KMS-11 (cell line): ENCODE data around the gene SNX24.

Source experiments
- H2AFZ ChIP-seq: fragments of 200-600 bp; sonication (generic); 2 replicates; pipeline ENCODE4 v1.6.1; 2016; ENCODE audit warnings: antibody characterized with exemption, mixed run types, low read depth
- H3K27ac ChIP-seq: fragments of 200-600 bp; sonication (generic); 2 replicates; pipeline ENCODE4 v1.6.1; 2016; ENCODE audit warnings: mild to moderate bottlenecking, mixed run types
- H3K27me3 ChIP-seq: fragments of 200-600 bp; sonication (generic); 2 replicates; pipeline ENCODE4 v1.6.1; 2017; ENCODE audit warnings: mild to moderate bottlenecking, low read depth, mixed run types, moderate library complexity; ENCODE audit not compliant: insufficient read depth
- H3K36me3 ChIP-seq: fragments of 200-600 bp; sonication (generic); 2 replicates; pipeline ENCODE4 v1.6.1; 2017; ENCODE audit warnings: mild to moderate bottlenecking, mixed run types; ENCODE audit not compliant: insufficient read depth
- H3K4me1 ChIP-seq: fragments of 200-600 bp; sonication (generic); 2 replicates; pipeline ENCODE4 v1.6.1; 2016; ENCODE audit warnings: mild to moderate bottlenecking, low read depth, mixed run types; ENCODE audit not compliant: poor library complexity, severe bottlenecking
- H3K4me2 ChIP-seq: fragments of 200-600 bp; sonication (generic); 2 replicates; pipeline ENCODE4 v1.7.0; 2016; ENCODE audit warnings: mild to moderate bottlenecking, mixed run types
- H3K4me3 ChIP-seq: fragments of 200-600 bp; sonication (generic); IDR thresholded peaks from 2 replicates; pipeline ENCODE4 v1.6.1; 2017; ENCODE audit warnings: low read depth, low read length, mixed read lengths; ENCODE audit not compliant: insufficient read depth
- H3K79me2 ChIP-seq: fragments of 200-600 bp; sonication (generic); 2 replicates; pipeline ENCODE4 v1.6.1; 2016; ENCODE audit warnings: low read depth, mixed run types; ENCODE audit not compliant: insufficient read depth
- H3K9ac ChIP-seq: fragments of 200-600 bp; sonication (generic); 2 replicates; pipeline ENCODE4 v1.6.1; 2016; ENCODE audit warnings: mild to moderate bottlenecking, mixed run types
- H4K20me1 ChIP-seq: fragments of 200-600 bp; sonication (generic); 2 replicates; pipeline ENCODE4 v1.6.1; 2016; ENCODE audit warnings: mild to moderate bottlenecking, mixed run types; ENCODE audit not compliant: insufficient read depth
- TF ChIP-seq, protein P1 (sequence below): fragments of 200-600 bp; sonication (generic); conservative IDR thresholded peaks from 2 replicates; pipeline ENCODE4 v1.6.1; 2017; ENCODE audit warnings: low read depth, mild to moderate bottlenecking, antibody characterized with exemption, low read length, moderate library complexity, mixed read lengths

Gene SNX24

DNA sequence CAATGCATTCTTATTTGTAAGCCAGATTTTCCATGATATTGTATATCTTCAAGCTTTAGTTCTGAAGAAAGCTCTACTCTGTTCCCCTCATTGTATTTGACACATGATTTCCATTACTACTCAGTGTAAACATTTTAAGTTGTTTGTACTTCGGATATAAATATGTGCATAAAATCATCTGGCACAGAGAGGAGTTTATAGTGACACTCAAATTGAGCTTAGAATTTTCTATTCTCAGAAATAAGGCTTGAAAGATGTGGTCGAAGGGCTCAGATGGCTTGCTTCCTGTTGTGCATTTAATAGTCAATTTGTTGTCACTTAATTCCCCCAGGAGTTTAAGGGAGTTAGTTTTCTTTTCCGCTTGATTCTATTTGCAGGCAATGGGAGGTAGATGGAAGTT lies 102.4 kb downstream of the SNX24 start:
- Histone ChIP-seq H3K27ac (no peak overlapping the region), H3K36me3 (no peaks in the 10 kb centered on the region), H3K9ac (no peak overlapping the region), H3K4me3 (no peak overlapping the region), H3K4me1 (no peaks in the 10 kb centered on the region), H3K79me2 (no peaks in the 10 kb centered on the region), H3K27me3 (no peaks in the 10 kb centered on the region), H4K20me1 (no peaks in the 10 kb centered on the region), H2AFZ (no peak overlapping the region), H3K4me2 (no peak overlapping the region)
- TF ChIP-seq, protein P1, sequence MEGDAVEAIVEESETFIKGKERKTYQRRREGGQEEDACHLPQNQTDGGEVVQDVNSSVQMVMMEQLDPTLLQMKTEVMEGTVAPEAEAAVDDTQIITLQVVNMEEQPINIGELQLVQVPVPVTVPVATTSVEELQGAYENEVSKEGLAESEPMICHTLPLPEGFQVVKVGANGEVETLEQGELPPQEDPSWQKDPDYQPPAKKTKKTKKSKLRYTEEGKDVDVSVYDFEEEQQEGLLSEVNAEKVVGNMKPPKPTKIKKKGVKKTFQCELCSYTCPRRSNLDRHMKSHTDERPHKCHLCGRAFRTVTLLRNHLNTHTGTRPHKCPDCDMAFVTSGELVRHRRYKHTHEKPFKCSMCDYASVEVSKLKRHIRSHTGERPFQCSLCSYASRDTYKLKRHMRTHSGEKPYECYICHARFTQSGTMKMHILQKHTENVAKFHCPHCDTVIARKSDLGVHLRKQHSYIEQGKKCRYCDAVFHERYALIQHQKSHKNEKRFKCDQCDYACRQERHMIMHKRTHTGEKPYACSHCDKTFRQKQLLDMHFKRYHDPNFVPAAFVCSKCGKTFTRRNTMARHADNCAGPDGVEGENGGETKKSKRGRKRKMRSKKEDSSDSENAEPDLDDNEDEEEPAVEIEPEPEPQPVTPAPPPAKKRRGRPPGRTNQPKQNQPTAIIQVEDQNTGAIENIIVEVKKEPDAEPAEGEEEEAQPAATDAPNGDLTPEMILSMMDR, result no peak

DNA sequence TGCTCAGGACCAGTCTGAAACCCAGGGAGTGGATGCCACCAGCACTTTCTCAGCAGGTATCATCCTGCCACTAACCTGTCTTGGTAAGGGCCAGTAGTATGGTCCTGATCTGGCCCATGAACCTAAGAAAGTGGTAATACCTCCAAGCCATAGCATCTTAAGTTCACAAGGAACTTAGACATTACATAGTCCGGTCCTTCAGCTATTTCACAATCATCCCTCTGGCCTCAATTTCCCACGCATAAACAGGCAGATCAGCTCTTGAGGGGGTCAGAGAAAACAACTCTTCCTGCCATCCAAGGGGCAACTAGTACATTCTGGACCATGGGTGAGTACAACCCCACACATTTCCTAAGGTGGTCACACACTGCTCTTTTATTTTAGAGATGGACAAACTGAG lies 102.9 kb downstream of the SNX24 start:
- H3K27ac ChIP-seq, result no peak overlapping the region
- no peak overlapping the region for H3K9ac ChIP-seq
- H3K4me2 ChIP-seq, result no peak overlapping the region
- H3K4me3 ChIP-seq, result no peak overlapping the region
- no peaks in the 10 kb centered on the region for H3K79me2 ChIP-seq
- no peaks in the 10 kb centered on the region for H3K27me3 ChIP-seq
- H3K4me1 ChIP-seq, result no peaks in the 10 kb centered on the region
- TF ChIP-seq, protein P1, result no peak
- H4K20me1 ChIP-seq, result no peaks in the 10 kb centered on the region
- H2AFZ ChIP-seq, result no peak overlapping the region
- no peaks in the 10 kb centered on the region for H3K36me3 ChIP-seq

DNA sequence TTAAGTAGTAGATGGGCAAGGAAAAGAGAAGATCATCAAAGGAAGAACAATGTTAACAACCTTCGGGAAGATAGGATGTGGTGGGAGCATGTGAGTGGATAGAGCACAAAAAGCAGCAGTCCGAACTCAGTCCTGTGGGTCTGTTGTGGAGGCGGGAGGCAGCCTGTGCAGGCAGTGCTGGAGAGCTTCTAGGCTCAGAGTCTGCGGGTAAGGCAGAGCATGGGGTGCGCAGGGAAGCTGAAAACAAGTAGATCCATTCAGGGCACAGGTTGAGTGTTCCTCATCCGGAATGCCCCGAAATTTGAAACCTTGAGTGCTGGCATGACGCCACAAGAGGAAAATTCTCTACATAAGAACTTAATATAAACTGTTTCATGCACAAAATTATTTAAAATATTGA lies 106.2 kb downstream of the SNX24 start:
- no peaks in the 10 kb centered on the region for H4K20me1 ChIP-seq
- no peak overlapping the region for H3K27ac ChIP-seq
- H3K79me2 ChIP-seq, result no peaks in the 10 kb centered on the region
- no peak overlapping the region for H2AFZ ChIP-seq
- no peak overlapping the region for H3K9ac ChIP-seq
- H3K4me2 ChIP-seq, result no peak overlapping the region
- no peak overlapping the region for H3K4me3 ChIP-seq
- H3K36me3 ChIP-seq, result no peaks in the 10 kb centered on the region
- TF ChIP-seq, protein P1, result no peak
- no peaks in the 10 kb centered on the region for H3K27me3 ChIP-seq
- H3K4me1 ChIP-seq, result no peaks in the 10 kb centered on the region

DNA sequence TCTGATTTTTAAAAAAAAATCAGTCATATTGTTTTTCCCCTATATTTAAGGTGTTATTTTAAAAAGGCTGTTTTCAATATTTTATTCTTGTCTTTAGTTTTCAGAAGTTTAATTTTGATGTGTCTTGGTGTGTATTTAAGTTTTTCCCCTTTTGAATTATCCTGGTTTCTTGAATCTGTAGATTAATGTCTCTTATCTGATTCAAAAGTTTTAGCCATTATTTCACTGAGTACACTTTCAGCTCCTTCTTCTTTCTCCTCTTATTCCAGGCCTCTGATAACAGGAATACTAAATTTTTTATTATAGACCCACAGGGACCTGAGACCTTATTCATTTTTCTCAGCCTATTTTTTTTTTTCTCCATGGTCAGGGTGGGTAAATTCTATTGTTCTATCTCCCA lies 109.3 kb downstream of the SNX24 start:
- H3K4me3 ChIP-seq, result no peak overlapping the region
- no peak overlapping the region for H3K4me2 ChIP-seq
- no peaks in the 10 kb centered on the region for H3K79me2 ChIP-seq
- no peaks in the 10 kb centered on the region for H3K27me3 ChIP-seq
- H3K9ac ChIP-seq, result no peak overlapping the region
- no peaks in the 10 kb centered on the region for H4K20me1 ChIP-seq
- H3K27ac ChIP-seq, result no peak overlapping the region
- no peaks in the 10 kb centered on the region for H3K36me3 ChIP-seq
- H2AFZ ChIP-seq, result no peak overlapping the region
- no peaks in the 10 kb centered on the region for H3K4me1 ChIP-seq
- TF ChIP-seq, protein P1, result no peak

DNA sequence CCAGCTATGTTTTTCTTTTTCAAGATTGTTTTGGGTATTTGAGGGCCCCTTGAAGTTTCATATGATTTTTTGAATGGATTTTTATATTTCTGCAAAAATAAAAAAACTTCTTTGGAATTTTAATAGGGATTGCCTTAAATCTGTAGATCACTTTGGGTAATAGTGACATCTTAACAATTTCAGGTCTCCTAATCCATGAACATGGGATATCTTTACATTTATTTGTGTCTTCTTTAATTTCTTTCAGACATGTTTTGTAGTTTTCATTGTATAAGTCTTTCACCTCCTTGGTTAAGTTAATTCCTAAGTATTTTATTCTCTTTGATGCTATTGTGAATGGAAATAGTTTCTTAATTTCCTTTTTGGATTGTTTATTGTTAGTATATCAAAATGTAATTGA lies 112.0 kb downstream of the SNX24 start:
- Histone ChIP-seq H3K4me3 (no peak overlapping the region), H3K4me1 (peaks cover 12% of the 10 kb centered on the region), H3K27ac (no peak overlapping the region), H2AFZ (no peak overlapping the region), H3K79me2 (no peaks in the 10 kb centered on the region), H3K4me2 (no peak overlapping the region), H3K27me3 (no peaks in the 10 kb centered on the region), H3K36me3 (no peaks in the 10 kb centered on the region), H4K20me1 (no peaks in the 10 kb centered on the region), H3K9ac (no peak overlapping the region)
- TF ChIP-seq, protein P1, result no peak
